Measurements from ENCODE around the gene CTIF. TPM values are rescaled to one million over a fixed set of nuclear protein-coding genes. Genes with fewer than 3 reads are reported as not detected.
A peak's percentile ranks its signal among the peaks of the same experiment; 100 is the strongest.
"Not testable (repeated sequence)": the region's sequence is repeated elsewhere in the genome, so short reads cannot be mapped to it uniquely, and the experiment has no call there.

The CTIF gene
- total RNA-seq, 1 experiment from 2014 or later = 26.5 TPM

GRCh38 chr18:48869591-48869990 lies 330.8 kb downstream of the CTIF start:
- Histone ChIP-seq H3K27ac (ENCODE audit: low read length) (no peak overlapping the region), H3K4me1 (ENCODE audit: control insufficient read depth, insufficient read depth, low read length) (peaks cover 25% of the 10 kb centered on the region), H3K27me3 (ENCODE audit: control insufficient read depth, insufficient read depth, low read length) (no peaks in the 10 kb centered on the region), H3K4me3 (ENCODE audit: low read depth in 2 of 2, low read length in 2 of 2) (no peak overlapping the region), H3K9me3 (ENCODE audit: control insufficient read depth, insufficient read depth, low read depth, low read length) (no peaks in the 10 kb centered on the region), H3K36me3 (ENCODE audit: control insufficient read depth, insufficient read depth, low read length) (no peaks in the 10 kb centered on the region)
- intact Hi-C loops (cut with micrococcal nuclease; ENCODE audit: unreplicated experiment) (no loop called here), in situ Hi-C loops (cut with HindIII; ENCODE audit: low pct_unique_long_range_greater_than_20kb, low sequenced_read_pairs) (no loop called here)
- BruUV-seq (replicated peaks) = no TSS peak
- CTCF ChIA-PET = no interaction called here
- no peak for TF ChIP-seq TCF7L2 (IDR thresholded peaks at IDR 0.05; ENCODE audit: low read depth, low read length)
- no peak for TF ChIP-seq CTCF (IDR thresholded peaks at IDR 0.05)
- POLR2A ChIA-PET = no interaction called here
- no peak for ATAC-seq
- DNase-seq (ENCODE audit: low read depth, low spot score) = no peak

- H3K27me3 ChIP-seq (ENCODE audit: control insufficient read depth, insufficient read depth, low read length); POLR2A ChIA-PET; H3K9me3 ChIP-seq (ENCODE audit: control insufficient read depth, insufficient read depth, low read depth, low read length); in situ Hi-C loops (cut with HindIII; ENCODE audit: low pct_unique_long_range_greater_than_20kb, low sequenced_read_pairs); BruUV-seq (replicated peaks); H3K27ac ChIP-seq (ENCODE audit: low read length); DNase-seq (ENCODE audit: low read depth, low spot score); CTCF ChIA-PET; H3K36me3 ChIP-seq (ENCODE audit: control insufficient read depth, insufficient read depth, low read length); H3K4me3 ChIP-seq (ENCODE audit: low read depth in 2 of 2, low read length in 2 of 2); intact Hi-C loops (cut with micrococcal nuclease; ENCODE audit: unreplicated experiment); ATAC-seq: not testable (repeated sequence)
- peaks cover 29% of the 10 kb centered on the region for H3K4me1 ChIP-seq (ENCODE audit: control insufficient read depth, insufficient read depth, low read length)
Measured at GRCh38 chr18:48870926-48871325, 332.1 kb downstream of the CTIF start.

GRCh38 chr18:48871391-48872166 lies 332.7 kb downstream of the CTIF start:
- ATAC-seq (no peak), DNase-seq (ENCODE audit: low read depth, low spot score) (no peak)
- Histone ChIP-seq H3K27me3 (ENCODE audit: control insufficient read depth, insufficient read depth, low read length) (no peaks in the 10 kb centered on the region), H3K4me3 (ENCODE audit: low read depth in 2 of 2, low read length in 2 of 2) (no peak overlapping the region), H3K27ac (ENCODE audit: low read length) (0 out of 2 replicates have a peak overlapping the region, but pooled peaks have one; percentile 34), H3K9me3 (ENCODE audit: control insufficient read depth, insufficient read depth, low read depth, low read length) (no peaks in the 10 kb centered on the region), H3K36me3 (ENCODE audit: control insufficient read depth, insufficient read depth, low read length) (no peaks in the 10 kb centered on the region), H3K4me1 (ENCODE audit: control insufficient read depth, insufficient read depth, low read length) (peaks cover 34% of the 10 kb centered on the region)
- TF ChIP-seq CTCF (IDR thresholded peaks at IDR 0.05) = no peak
- TF ChIP-seq TCF7L2 (IDR thresholded peaks at IDR 0.05; ENCODE audit: low read depth, low read length) = no peak
- TF ChIP-seq REST (IDR thresholded peaks at IDR 0.05; ENCODE audit: insufficient read depth in 1 of 2, low read depth in 2 of 2, low read length in 1 of 2) = no peak
- no peak for TF ChIP-seq SIN3A (IDR thresholded peaks at IDR 0.05; ENCODE audit: borderline replicate concordance, insufficient read depth, low read depth, low read length)
- no peak for TF ChIP-seq POLR2AphosphoS5 (IDR thresholded peaks at IDR 0.05; ENCODE audit: low read depth, low read length)
- BruUV-seq (replicated peaks) = no TSS peak
- CTCF ChIA-PET = no interaction called here
- in situ Hi-C loops (cut with HindIII; ENCODE audit: low pct_unique_long_range_greater_than_20kb, low sequenced_read_pairs) (no loop called here), intact Hi-C loops (cut with micrococcal nuclease; ENCODE audit: unreplicated experiment) (no loop called here)
- POLR2A ChIA-PET = no interaction called here
